ENCODE data around the gene ZC3H8.

The ZC3H8 gene

GRCh38 chr2:112164876-112165275 lies 90.0 kb downstream of the ZC3H8 start:
- DNase-seq (ENCODE audit: low read depth) = no peak

- no peak for DNase-seq (ENCODE audit: low read depth)
These were observed 91.3 kb downstream of the ZC3H8 start for GRCh38 chr2:112163541-112163981.

DNA sequence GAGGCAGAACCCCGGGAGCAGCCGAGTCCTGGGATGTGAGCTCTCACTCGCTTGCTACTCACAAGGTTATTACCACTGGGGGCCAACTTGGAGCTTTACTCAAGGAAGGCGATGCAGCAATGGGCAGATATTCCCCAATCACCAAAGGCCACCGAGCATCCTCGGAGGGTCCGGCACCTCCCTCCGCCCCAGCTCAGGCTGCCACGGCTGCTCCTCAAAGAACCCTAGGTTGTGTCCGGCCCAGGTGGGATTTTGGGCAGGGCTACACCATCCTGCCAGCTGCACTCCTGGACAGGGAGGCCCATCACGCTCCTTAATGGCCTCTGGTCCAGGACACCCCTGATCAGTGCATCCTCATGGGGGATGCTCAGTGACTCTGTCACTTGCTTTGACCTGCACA lies 91.9 kb downstream of the ZC3H8 start:
- no peak for DNase-seq (ENCODE audit: low read depth)

- DNase-seq (ENCODE audit: low read depth) = no peak
These were observed 92.5 kb downstream of the ZC3H8 start for GRCh38 chr2:112162341-112162740.

Data from activated T-cell treated with anti-CD3 and anti-CD28 coated beads for 1 hour (primary cell).